H9 (cell line): ENCODE data around the gene SIT1. TPM values are rescaled to one million over a fixed set of nuclear protein-coding genes. Genes with fewer than 3 reads are reported as not detected.

ENCODE experiments used
- DNase-seq: peaks from one replicate; pipeline ENCODE4 v3.0.0-alpha.2; 2017
- H2AFZ ChIP-seq: one replicate; pipeline ENCODE4 v1.6.1; 2013; ENCODE audit warnings: mild to moderate bottlenecking, low read length, control low read depth, moderate library complexity
- H2AK5ac ChIP-seq: 2 replicates; pipeline ENCODE4 v1.6.1; 2013; ENCODE audit warnings: low read length, control low read depth, mixed read lengths; ENCODE audit not compliant: insufficient read length
- H2BK120ac ChIP-seq: one replicate; pipeline ENCODE4 v1.6.1; 2013; ENCODE audit warnings: low read depth, mild to moderate bottlenecking, low read length, control low read depth, inconsistent platforms; ENCODE audit not compliant: poor library complexity, severe bottlenecking
- H2BK12ac ChIP-seq: 2 replicates; pipeline ENCODE4 v1.6.1; 2013; ENCODE audit warnings: low read length, control low read depth, mixed read lengths, low read depth; ENCODE audit not compliant: insufficient read length
- H2BK15ac ChIP-seq: 2 replicates; pipeline ENCODE4 v1.6.1; 2013; ENCODE audit warnings: low read depth, low read length, control low read depth
- H2BK20ac ChIP-seq: one replicate; pipeline ENCODE4 v1.6.1; 2013; ENCODE audit warnings: low read depth, mild to moderate bottlenecking, low read length, control low read depth, inconsistent platforms; ENCODE audit not compliant: poor library complexity, severe bottlenecking
- H2BK5ac ChIP-seq: 2 replicates; pipeline ENCODE4 v1.6.1; 2013; ENCODE audit warnings: low read length, control low read depth, mixed read lengths; ENCODE audit not compliant: insufficient read length
- H3K14ac ChIP-seq: 2 replicates; pipeline ENCODE4 v1.6.1; 2013; ENCODE audit warnings: low read length, control low read depth; ENCODE audit not compliant: insufficient read depth
- H3K18ac ChIP-seq: 2 replicates; pipeline ENCODE4 v1.6.1; 2013; ENCODE audit warnings: low read depth, mild to moderate bottlenecking, mixed read lengths, low read length, control low read depth; ENCODE audit not compliant: insufficient read length
- H3K23ac ChIP-seq: 2 replicates; pipeline ENCODE4 v1.6.1; 2013; ENCODE audit warnings: low read length, control low read depth, mixed read lengths, low read depth; ENCODE audit not compliant: insufficient read length
- H3K23me2 ChIP-seq: 2 replicates; pipeline ENCODE4 v1.6.1; 2013; ENCODE audit warnings: low read depth, mild to moderate bottlenecking, mixed read lengths, low read length, control low read depth; ENCODE audit not compliant: insufficient read length, poor library complexity, severe bottlenecking
- H3K27ac ChIP-seq: 2 replicates; pipeline ENCODE4 v1.5.1; 2013; ENCODE audit warnings: low read length, control low read depth, mixed read lengths, low read depth; ENCODE audit not compliant: insufficient read length
- H3K27me3 ChIP-seq: 2 replicates; pipeline ENCODE4 v1.6.1; 2013; ENCODE audit warnings: low read length, control low read depth, inconsistent platforms; ENCODE audit not compliant: insufficient read depth
- H3K4ac ChIP-seq: 2 replicates; pipeline ENCODE4 v1.6.1; 2013; ENCODE audit warnings: low read depth, mild to moderate bottlenecking, control low read depth, inconsistent platforms, low read length, moderate library complexity
- H3K4me1 ChIP-seq: 2 replicates; pipeline ENCODE4 v1.6.1; 2013; ENCODE audit warnings: low read length, control low read depth, inconsistent platforms; ENCODE audit not compliant: insufficient read depth
- H3K4me2 ChIP-seq: 2 replicates; pipeline ENCODE4 v1.6.1; 2013; ENCODE audit warnings: low read length, control low read depth, mixed read lengths; ENCODE audit not compliant: insufficient read length, insufficient read depth
- H3K56ac ChIP-seq: 2 replicates; pipeline ENCODE4 v1.6.1; 2013; ENCODE audit warnings: low read depth, mild to moderate bottlenecking, mixed read lengths, low read length, control low read depth; ENCODE audit not compliant: insufficient read length
- H3K79me1 ChIP-seq: 2 replicates; pipeline ENCODE4 v1.6.1; 2013; ENCODE audit warnings: low read depth, mild to moderate bottlenecking, moderate library complexity, low read length, control low read depth, inconsistent platforms; ENCODE audit not compliant: insufficient read depth, poor library complexity, severe bottlenecking
- H3K79me2 ChIP-seq: 2 replicates; pipeline ENCODE4 v1.6.1; 2013; ENCODE audit warnings: low read length, control low read depth, inconsistent platforms; ENCODE audit not compliant: insufficient read depth
- H3K9ac ChIP-seq: 2 replicates; pipeline ENCODE4 v1.6.1; 2013; ENCODE audit warnings: low read length, control low read depth, mixed read lengths; ENCODE audit not compliant: insufficient read length; ENCODE audit errors: extremely low read depth
- H3K9me3 ChIP-seq: one replicate; pipeline ENCODE4 v1.6.1; 2013; ENCODE audit warnings: low read depth, low read length, inconsistent platforms; ENCODE audit not compliant: control insufficient read depth
- H3T11ph ChIP-seq: one replicate; pipeline ENCODE4 v1.6.1; 2013; ENCODE audit warnings: mild to moderate bottlenecking, low read length, control low read depth, inconsistent platforms
- H4K20me1 ChIP-seq: one replicate; pipeline ENCODE4 v1.6.1; 2013; ENCODE audit not compliant: control insufficient read depth, insufficient read length, insufficient read depth
- H4K5ac ChIP-seq: 2 replicates; pipeline ENCODE4 v1.6.1; 2013; ENCODE audit warnings: low read depth, mild to moderate bottlenecking, mixed read lengths, low read length, control low read depth; ENCODE audit not compliant: insufficient read length
- H4K8ac ChIP-seq: replicated peaks from 2 replicates; pipeline ENCODE4 v1.6.1; 2013; ENCODE audit warnings: low read length, control low read depth, mixed read lengths, low read depth; ENCODE audit not compliant: insufficient read length
- H4K91ac ChIP-seq: 2 replicates; pipeline ENCODE4 v1.6.1; 2013; ENCODE audit warnings: low read depth, mild to moderate bottlenecking, moderate library complexity, mixed read lengths, low read length, control low read depth; ENCODE audit not compliant: insufficient read length
- H3K27ac Mint-ChIP-seq, 3 experiments: 2 replicates in 2 of 3; 3 replicates in 1 of 3; pipeline ENCODE4 v1.8.0; 2020 to 2021; ENCODE audit warnings: mixed read lengths in 3 of 3, mild to moderate bottlenecking in 1 of 3, moderate library complexity in 1 of 3
- H3K27me3 Mint-ChIP-seq: 2 replicates; pipeline ENCODE4 v1.8.0; 2021; ENCODE audit warnings: low read depth, mild to moderate bottlenecking, moderate library complexity, mixed read lengths
- H3K36me3 Mint-ChIP-seq, 3 experiments: 2 replicates in 2 of 3; 3 replicates in 1 of 3; pipeline ENCODE4 v1.8.0; 2020 to 2021; ENCODE audit warnings: low read depth in 3 of 3, mixed read lengths in 3 of 3; ENCODE audit not compliant: insufficient read depth in 1 of 3
- H3K4me1 Mint-ChIP-seq, 2 experiments: 2 replicates each; pipeline ENCODE4 v1.8.0; 2020; ENCODE audit warnings: mixed read lengths in 2 of 2
- H3K4me3 Mint-ChIP-seq, 2 experiments: 2 replicates in 1 of 2; 3 replicates in 1 of 2; pipeline ENCODE4 v1.8.0; 2020 to 2021; ENCODE audit warnings: mild to moderate bottlenecking in 2 of 2, mixed read lengths in 2 of 2, moderate library complexity in 1 of 2
- H3K9me3 Mint-ChIP-seq, 2 experiments: 2 replicates in 1 of 2; 3 replicates in 1 of 2; pipeline ENCODE4 v1.8.0; 2020; ENCODE audit warnings: mild to moderate bottlenecking in 2 of 2, mixed read lengths in 2 of 2, moderate library complexity in 1 of 2
- CTCF ChIP-seq: fragments of 200-600 bp; sonication (generic); conservative IDR thresholded peaks from 3 replicates; pipeline ENCODE4 v1.8.0; 2021; ENCODE audit warnings: antibody characterized with exemption, mild to moderate bottlenecking
- WGBS: extraction: QIAGEN DNeasy Blood & Tissue Kit; methylation state at CpG from one replicate; pipeline ENCODE4 v1.1.7; 2013; ENCODE audit warnings: missing lambda C conversion rate, low lambda C conversion rate, mixed read lengths; ENCODE audit not compliant: insufficient read length; ENCODE audit errors: extremely low coverage; 5-methylcytosine and 5-hydroxymethylcytosine counted together
- total RNA-seq: library from RNA; stranded (reverse); gene quantifications from 2 replicates; pipeline ENCODE4 v1.2.1, GENCODE V29; 2021

SIT1 gene
- total RNA-seq, 1 experiment from 2014 or later = 1.6 TPM

GRCh38 chr9:35682520-35683315, 32.0 kb upstream of the SIT1 start:
- H4K8ac ChIP-seq = no peak overlapping the region
- Mint-ChIP-seq H3K36me3 (peaks cover 41 to 59% (median 58%) of the 10 kb centered on the region in 3 experiments; a peak in 6 of 7 replicates), H3K4me1 (peaks cover 27 to 29% of the 10 kb centered on the region in 2 experiments), H3K27ac (peak overlapping the region in 1 of 3 experiments; percentile 35; a peak in 3 of 7 replicates), H3K4me3 (no peak overlapping the region; a peak in 1 of 5 replicates), H3K9me3 (no peaks in the 10 kb centered on the region), H3K27me3 (peaks cover 1% of the 10 kb centered on the region; the same call in 1 of the 2 replicates)
- H2AK5ac ChIP-seq = no peak overlapping the region
- H4K91ac ChIP-seq = no peak overlapping the region
- TF ChIP-seq CTCF = no peak
- no peak overlapping the region for H3K27ac ChIP-seq
- no peak overlapping the region for H2BK15ac ChIP-seq
- no peak overlapping the region for H3K23ac ChIP-seq
- no peak overlapping the region for H2BK20ac ChIP-seq
- no peak overlapping the region for H3K4me2 ChIP-seq
- H3K4ac ChIP-seq = no peak overlapping the region
- no peaks in the 10 kb centered on the region for H3K23me2 ChIP-seq
- H2AFZ ChIP-seq = no peak overlapping the region
- no peak overlapping the region for H2BK5ac ChIP-seq
- DNase-seq = no peak
- H3K18ac ChIP-seq = no peak overlapping the region
- no peak overlapping the region for H2BK120ac ChIP-seq
- no peak overlapping the region for H3K9ac ChIP-seq
- H3K79me1 ChIP-seq = no peaks in the 10 kb centered on the region
- no peak overlapping the region for H3K14ac ChIP-seq
- H4K5ac ChIP-seq = no peak overlapping the region
- H2BK12ac ChIP-seq = no peak overlapping the region
- no CpG with 5 or more reads among the region's 10 CpGs for WGBS
- H4K20me1 ChIP-seq = no peaks in the 10 kb centered on the region
- H3K79me2 ChIP-seq = no peaks in the 10 kb centered on the region
- H3K56ac ChIP-seq = no peak overlapping the region
- H3K27me3 ChIP-seq = no peaks in the 10 kb centered on the region
- H3T11ph ChIP-seq = no peak overlapping the region
- no peaks in the 10 kb centered on the region for H3K9me3 ChIP-seq
- peaks cover 3% of the 10 kb centered on the region for H3K4me1 ChIP-seq
